ENCODE measurements around the gene CNEP1R1. TPM values are rescaled to one million over a fixed set of nuclear protein-coding genes. Genes with fewer than 3 reads are reported as not detected.

Gene CNEP1R1
- total RNA-seq, 3 donors from 2014 or later, result 19.3 to 20.8 (median 20.3) TPM

DNA sequence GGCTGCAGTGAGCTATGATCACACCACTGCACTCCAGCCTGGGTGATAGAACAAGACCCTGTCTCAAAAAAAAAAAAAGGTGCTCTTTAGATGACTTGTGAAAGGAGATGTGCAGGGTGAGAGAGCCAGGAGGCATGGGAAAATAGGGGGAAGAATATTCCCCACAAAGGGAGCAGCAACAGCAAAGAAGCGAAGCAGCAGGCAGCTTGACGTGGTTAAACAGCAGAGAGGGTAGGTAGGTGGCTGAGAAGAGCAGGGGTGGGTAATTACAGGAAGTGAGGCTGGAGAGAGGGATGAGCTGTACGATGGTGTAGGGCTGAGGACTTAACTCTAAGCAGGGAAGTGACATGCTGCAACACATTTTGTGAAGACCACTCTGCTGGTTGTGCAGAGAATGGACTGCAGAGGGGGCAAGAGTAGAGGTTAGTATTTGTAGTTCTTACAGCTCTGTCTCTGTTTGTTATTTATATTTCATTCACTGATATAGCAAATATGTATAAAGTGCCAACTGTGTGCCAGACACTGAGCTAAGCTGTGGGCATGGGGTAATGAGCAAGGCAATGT lies 42.3 kb downstream of the CNEP1R1 start:
- no peak for ATAC-seq
- intact Hi-C loops (cut with DNase I, micrococcal nuclease), result loop anchor here in 1 of 2 donors (5.0 kb wide), 1 partner anchor 300 kb away; the partner anchor contains the start of gene BRD7
- TF ChIP-seq, protein P1, sequence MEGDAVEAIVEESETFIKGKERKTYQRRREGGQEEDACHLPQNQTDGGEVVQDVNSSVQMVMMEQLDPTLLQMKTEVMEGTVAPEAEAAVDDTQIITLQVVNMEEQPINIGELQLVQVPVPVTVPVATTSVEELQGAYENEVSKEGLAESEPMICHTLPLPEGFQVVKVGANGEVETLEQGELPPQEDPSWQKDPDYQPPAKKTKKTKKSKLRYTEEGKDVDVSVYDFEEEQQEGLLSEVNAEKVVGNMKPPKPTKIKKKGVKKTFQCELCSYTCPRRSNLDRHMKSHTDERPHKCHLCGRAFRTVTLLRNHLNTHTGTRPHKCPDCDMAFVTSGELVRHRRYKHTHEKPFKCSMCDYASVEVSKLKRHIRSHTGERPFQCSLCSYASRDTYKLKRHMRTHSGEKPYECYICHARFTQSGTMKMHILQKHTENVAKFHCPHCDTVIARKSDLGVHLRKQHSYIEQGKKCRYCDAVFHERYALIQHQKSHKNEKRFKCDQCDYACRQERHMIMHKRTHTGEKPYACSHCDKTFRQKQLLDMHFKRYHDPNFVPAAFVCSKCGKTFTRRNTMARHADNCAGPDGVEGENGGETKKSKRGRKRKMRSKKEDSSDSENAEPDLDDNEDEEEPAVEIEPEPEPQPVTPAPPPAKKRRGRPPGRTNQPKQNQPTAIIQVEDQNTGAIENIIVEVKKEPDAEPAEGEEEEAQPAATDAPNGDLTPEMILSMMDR (IDR thresholded peaks at IDR 0.05), result no peak
- H3K4me3 ChIP-seq, result no peak overlapping the region
- peaks cover 8% of the 10 kb centered on the region for H3K4me1 ChIP-seq (ENCODE audit: low read depth)
- no peaks in the 10 kb centered on the region for H3K9me3 ChIP-seq
- DNase-seq, result peak in 1 of 3 donors; percentile 29
- no peaks in the 10 kb centered on the region for H3K36me3 ChIP-seq (ENCODE audit: low read depth)

DNA sequence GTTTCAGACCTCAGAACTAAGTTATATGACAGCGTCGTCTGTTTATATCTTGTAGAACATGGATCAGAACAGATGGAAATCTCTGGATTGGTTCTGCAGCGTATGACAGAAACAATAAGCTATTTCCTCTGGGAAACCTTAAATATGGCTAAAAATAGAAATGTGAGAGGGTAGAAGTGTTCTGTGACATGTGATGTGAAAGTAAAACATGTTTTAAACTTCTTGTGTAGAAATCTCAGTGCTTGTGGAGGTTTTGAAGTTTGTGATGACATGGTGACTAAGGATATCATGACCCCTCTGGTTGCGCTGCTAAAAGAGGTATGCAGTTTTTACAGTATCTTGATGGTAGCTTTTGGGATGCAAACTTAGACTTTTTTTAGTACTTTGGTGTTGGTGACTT lies 43.5 kb downstream of the CNEP1R1 start:
- intact Hi-C loops (cut with DNase I, micrococcal nuclease), result loop anchor here in 1 of 2 donors (5.0 kb wide), 1 partner anchor 299 kb away; the partner anchor contains the start of gene BRD7
- H3K36me3 ChIP-seq (ENCODE audit: low read depth), result no peaks in the 10 kb centered on the region
- TF ChIP-seq, protein P1 (IDR thresholded peaks at IDR 0.05), result no peak
- no peaks in the 10 kb centered on the region for H3K9me3 ChIP-seq
- no peak overlapping the region for H3K4me3 ChIP-seq
- peaks cover 8% of the 10 kb centered on the region for H3K4me1 ChIP-seq (ENCODE audit: low read depth)
- no peak for DNase-seq
- no peak for ATAC-seq

DNA sequence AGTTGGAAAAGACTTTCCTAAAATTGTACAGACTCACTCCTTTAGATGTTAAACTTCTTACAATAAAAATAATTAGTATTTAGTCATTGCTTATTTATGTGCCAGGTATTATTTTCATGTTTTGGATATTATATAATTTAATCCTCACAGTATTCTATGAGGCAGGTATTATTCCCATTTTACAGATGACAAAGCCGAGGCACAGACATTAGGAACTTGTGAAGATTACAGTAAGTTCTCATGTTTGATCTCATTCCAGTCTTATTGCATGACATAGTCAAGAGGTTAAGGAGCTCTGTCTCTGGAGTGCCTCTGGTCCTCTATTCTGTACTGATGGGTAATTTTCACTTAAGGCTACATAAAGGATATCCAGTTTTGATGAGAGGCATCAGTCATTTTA lies 44.0 kb downstream of the CNEP1R1 start:
- ATAC-seq (no peak), DNase-seq (no peak)
- Histone ChIP-seq H3K4me3 (no peak overlapping the region), H3K36me3 (ENCODE audit: low read depth) (no peaks in the 10 kb centered on the region), H3K4me1 (ENCODE audit: low read depth) (peaks cover 8% of the 10 kb centered on the region), H3K9me3 (no peaks in the 10 kb centered on the region)
- intact Hi-C loops (cut with DNase I, micrococcal nuclease), result loop anchor here in 1 of 2 donors (5.0 kb wide), 1 partner anchor 298 kb away; the partner anchor contains the start of gene BRD7
- TF ChIP-seq, protein P1 (IDR thresholded peaks at IDR 0.05), result no peak

DNA sequence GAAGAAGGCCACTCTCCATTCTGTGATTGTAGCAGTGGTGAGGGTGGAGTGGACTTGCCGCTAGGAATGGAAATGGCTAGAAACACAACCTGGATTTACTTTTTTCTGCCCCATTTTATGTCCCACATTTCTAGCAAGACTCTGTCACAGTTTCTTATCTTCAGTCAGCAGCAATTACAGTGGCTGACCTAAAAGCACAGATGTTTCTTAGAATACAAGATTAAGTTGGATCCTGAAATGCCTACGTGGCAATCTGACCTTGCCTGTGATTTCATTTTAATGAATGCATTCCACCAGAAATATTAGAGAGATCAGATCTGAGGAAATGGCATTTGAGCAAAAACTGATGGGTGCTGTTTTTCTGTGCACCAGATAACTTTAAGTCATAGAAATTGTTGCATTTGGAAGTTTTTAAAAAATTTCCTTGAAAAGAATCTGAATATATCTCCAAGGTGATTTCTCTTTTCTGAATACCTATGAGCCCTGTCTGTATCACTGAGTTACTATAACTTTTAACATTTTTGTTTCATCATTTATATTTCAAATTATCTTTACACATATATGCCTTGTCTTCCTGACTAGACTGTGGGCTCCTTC lies 46.1 kb downstream of the CNEP1R1 start:
- ATAC-seq, result no peak
- TF ChIP-seq, protein P1 (IDR thresholded peaks at IDR 0.05), result no peak

DNA sequence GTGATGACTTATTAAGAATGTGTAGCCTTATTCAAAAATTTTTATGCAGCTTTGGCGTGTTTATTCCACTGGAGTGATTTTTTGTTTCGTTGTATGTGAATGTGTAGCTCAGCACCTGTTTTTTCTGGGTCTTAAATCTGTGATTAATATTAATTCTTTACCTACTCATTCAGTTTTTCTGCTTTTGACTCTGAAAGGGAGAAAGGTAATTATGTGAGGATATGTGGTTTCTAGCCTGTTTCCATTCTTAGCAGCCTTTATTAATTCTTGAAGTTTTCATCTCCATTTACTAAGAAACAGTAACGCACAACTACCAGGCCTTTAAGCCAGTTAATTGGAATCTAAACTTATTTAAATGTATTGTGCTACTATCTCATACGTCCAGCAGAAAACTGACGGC lies 47.7 kb downstream of the CNEP1R1 start:
- H3K36me3 ChIP-seq (ENCODE audit: low read depth), result no peaks in the 10 kb centered on the region
- intact Hi-C loops (cut with DNase I, micrococcal nuclease), result loop anchor here in 1 of 2 donors (10.0 kb wide), 1 partner anchor 72 kb away; no protein-coding TSS in a partner anchor

More for the DNA sequence above, 46.1 kb downstream of the CNEP1R1 start:
- Histone ChIP-seq H3K4me3 (no peak overlapping the region), H3K36me3 (ENCODE audit: low read depth) (no peaks in the 10 kb centered on the region), H3K4me1 (ENCODE audit: low read depth) (peaks cover 8% of the 10 kb centered on the region), H3K9me3 (no peaks in the 10 kb centered on the region)
- DNase-seq, result no peak
- intact Hi-C loops (cut with DNase I, micrococcal nuclease), result loop anchor here in 1 of 2 donors (10.0 kb wide), 1 partner anchor 74 kb away; no protein-coding TSS in a partner anchor

More for the DNA sequence above, 47.7 kb downstream of the CNEP1R1 start:
- H3K9me3 ChIP-seq, result no peaks in the 10 kb centered on the region
- TF ChIP-seq, protein P1 (IDR thresholded peaks at IDR 0.05), result no peak
- H3K4me1 ChIP-seq (ENCODE audit: low read depth), result no peaks in the 10 kb centered on the region
- DNase-seq (no peak), ATAC-seq (no peak)
- no peak overlapping the region for H3K4me3 ChIP-seq
